GM12878 (cell line): Measurements from ENCODE around the gene SLC4A2. TPM values are rescaled to one million over a fixed set of nuclear protein-coding genes. Genes with fewer than 3 reads are reported as not detected.

Experiments used
- ATAC-seq: fragments of 200-7000 bp; cut with Tn5 transposase; 3 replicates; pipeline ENCODE4 v1.9.1; 2020; ENCODE audit warnings: mild to moderate bottlenecking, moderate library complexity
- BruUV-seq: library from RNA; stranded (reverse); fragments of 400-500 nt; replicated peaks from 2 replicates; lab custom pipeline; 2021; lab: Mats Ljungman, UMichigan
- CTCF ChIA-PET: fragments of 300-600 bp; sonication (Branson Sonifier 250); formaldehyde crosslinking; extraction: SDS; loops from one replicate; lab custom pipeline; 2021; ENCODE audit warnings: inconsistent platforms; lab: Yijun Ruan, JAX
- POLR2A ChIA-PET: fragments of 350-600 bp; formaldehyde crosslinking; extraction: SDS; loops from one replicate; lab custom pipeline; 2021; ENCODE audit warnings: inconsistent platforms; lab: Charles Lee
- RAD21 ChIA-PET: fragments of 300-600 bp; sonication (Branson Sonifier 250); formaldehyde crosslinking; loops from one replicate; lab custom pipeline; 2023; ENCODE audit warnings: antibody characterized with exemption; ENCODE audit not compliant: unreplicated experiment; lab: Charles Lee
- SMC1A ChIA-PET: fragments of 300-600 bp; sonication (Branson Sonifier 250); formaldehyde crosslinking; loops from one replicate; lab custom pipeline; 2023; ENCODE audit not compliant: unreplicated experiment, uncharacterized antibody; lab: Charles Lee
- DNase-seq: peaks from one replicate; pipeline ENCODE4 v3.0.0-alpha.2; 2011; ENCODE audit warnings: low read depth, low spot score
- FAIRE-seq: peaks from 3 replicates; lab custom pipeline; 2011; peaks lifted over from hg19 to GRCh38; lab: Jason Lieb, UNC
- H2AFZ ChIP-seq: 2 replicates; pipeline ENCODE4 v1.6.0; 2011; ENCODE audit warnings: low read depth, low read length, control low read depth; ENCODE audit not compliant: control insufficient read depth
- H3K27ac ChIP-seq: 2 replicates; pipeline ENCODE4 v1.5.1; 2011; ENCODE audit warnings: control low read depth; ENCODE audit not compliant: control insufficient read depth, insufficient read depth
- H3K27me3 ChIP-seq, 2 experiments: replicated peaks in 1 of 2; 2 replicates each; pipeline versions ENCODE4 v1.6.0 to v1.6.1; 2011; ENCODE audit warnings: low read length in 1 of 2; ENCODE audit not compliant: control insufficient read depth in 2 of 2, insufficient read depth in 2 of 2
- H3K36me3 ChIP-seq, 2 experiments: 2 replicates each; pipeline ENCODE4 v1.5.1; 2011; ENCODE audit warnings: low read length in 1 of 2; ENCODE audit not compliant: control insufficient read depth in 2 of 2, insufficient read depth in 2 of 2
- H3K4me1 ChIP-seq: 2 replicates; pipeline ENCODE4 v1.6.1; 2011; ENCODE audit warnings: mild to moderate bottlenecking, low read length, moderate library complexity, mixed read lengths; ENCODE audit not compliant: control insufficient read depth, insufficient read depth
- H3K4me2 ChIP-seq: 2 replicates; pipeline ENCODE4 v1.6.0; 2011; ENCODE audit warnings: control low read depth; ENCODE audit not compliant: control insufficient read depth, insufficient read depth
- H3K4me3 ChIP-seq: fragments of 200-600 bp; sonication (generic); 2 replicates; pipeline ENCODE4 v1.5.1; 2016
- H3K79me2 ChIP-seq: 2 replicates; pipeline ENCODE4 v1.6.0; 2011; ENCODE audit warnings: low read length; ENCODE audit not compliant: control insufficient read depth, insufficient read depth
- H3K9ac ChIP-seq: 2 replicates; pipeline ENCODE4 v1.8.0; 2011; ENCODE audit warnings: low read length, control low read depth, mixed read lengths; ENCODE audit not compliant: control insufficient read depth, insufficient read depth
- H3K9me3 ChIP-seq: replicated peaks from 3 replicates; pipeline ENCODE4 v1.5.1; 2011; ENCODE audit warnings: mild to moderate bottlenecking, low read length; ENCODE audit not compliant: control insufficient read depth, insufficient read depth
- H4K20me1 ChIP-seq: 2 replicates; pipeline ENCODE4 v1.6.0; 2011; ENCODE audit not compliant: control insufficient read depth, insufficient read depth
- EP300 ChIP-seq, 2 experiments: fragments of 150-350 bp in 1 of 2; IDR thresholded peaks; 2 replicates each; pipeline ENCODE4 v1.6.1; 2011 to 2012; ENCODE audit warnings: low read depth in 2 of 2, low read length in 2 of 2, borderline replicate concordance in 1 of 2, improper control_type of control experiment in 1 of 2, inconsistent platforms in 1 of 2; ENCODE audit not compliant: control insufficient read depth in 1 of 2
- ETV6 ChIP-seq, 2 experiments: fragments of 450-650 bp in 1 of 2; IDR thresholded peaks in 1 of 2; conservative IDR thresholded peaks in 1 of 2; 2 replicates each; pipeline ENCODE4 v1.6.1; 2014; ENCODE audit warnings: antibody characterized with exemption in 1 of 2, borderline replicate concordance in 1 of 2, low read depth in 1 of 2, mild to moderate bottlenecking in 1 of 2, moderate library complexity in 1 of 2
- FOXK2 ChIP-seq: fragments of 450-650 bp; IDR thresholded peaks from 2 replicates; pipeline ENCODE4 v1.6.1; 2017; ENCODE audit warnings: mild to moderate bottlenecking, moderate library complexity
- GATAD2B ChIP-seq: fragments of 450-650 bp; conservative IDR thresholded peaks from 2 replicates; pipeline ENCODE4 v1.6.1; 2017; ENCODE audit warnings: low read depth, mild to moderate bottlenecking, moderate library complexity
- KAT2A ChIP-seq: conservative IDR thresholded peaks from 2 replicates; pipeline ENCODE4 v1.6.1; 2011; ENCODE audit warnings: low read depth, low read length; ENCODE audit not compliant: control insufficient read depth
- LARP7 ChIP-seq: fragments of 450-650 bp; IDR thresholded peaks from 2 replicates; pipeline ENCODE4 v1.6.1; 2017; ENCODE audit warnings: mild to moderate bottlenecking
- MYC ChIP-seq: IDR thresholded peaks from 2 replicates; pipeline ENCODE4 v1.6.1; 2011; ENCODE audit warnings: mild to moderate bottlenecking, low read length, moderate library complexity, inconsistent platforms; ENCODE audit not compliant: insufficient read depth, insufficient replicate concordance, insufficient read length, severe bottlenecking
- SRF ChIP-seq, 2 experiments: IDR thresholded peaks; 2 replicates each; pipeline ENCODE4 v1.6.1; 2011; ENCODE audit warnings: low read depth in 2 of 2, low read length in 2 of 2, mild to moderate bottlenecking in 1 of 2, moderate library complexity in 1 of 2
- TARDBP ChIP-seq: IDR thresholded peaks from 2 replicates; pipeline ENCODE4 v1.6.1; 2016; ENCODE audit warnings: borderline replicate concordance
- TCF3 ChIP-seq: IDR thresholded peaks from 2 replicates; pipeline ENCODE4 v1.6.1; 2012; ENCODE audit warnings: low read depth, mild to moderate bottlenecking, low read length, borderline replicate concordance; ENCODE audit not compliant: insufficient read depth
- WRNIP1 ChIP-seq: IDR thresholded peaks from 2 replicates; pipeline ENCODE4 v1.6.1; 2011; ENCODE audit warnings: low read depth, low read length, improper control_type of control experiment, borderline replicate concordance
- YY1 ChIP-seq: IDR thresholded peaks from 2 replicates; pipeline ENCODE4 v1.6.1; 2011; ENCODE audit warnings: low read depth, mild to moderate bottlenecking, low read length
- ZNF217 ChIP-seq: fragments of 450-650 bp; IDR thresholded peaks from 2 replicates; pipeline ENCODE4 v1.6.1; 2017; ENCODE audit warnings: antibody characterized with exemption, mild to moderate bottlenecking
- WGBS: methylation state at CpG from one replicate; pipeline ENCODE4 v1.1.6; 2016; ENCODE audit warnings: low lambda C conversion rate; ENCODE audit not compliant: insufficient replicate concordance, insufficient coverage; ENCODE audit errors: missing lambda C conversion rate; 5-methylcytosine and 5-hydroxymethylcytosine counted together
- in situ Hi-C: fragments of 300-500 bp; cut with MboI; formaldehyde crosslinking; loops from 9 replicates; pipeline ENCODE4 v1.14.3; 2018; ENCODE audit warnings: mixed read lengths
- intact Hi-C: fragments of 100-400 bp; cut with micrococcal nuclease; formaldehyde crosslinking; loops from one replicate; pipeline ENCODE4 v1.14.2; 2022; ENCODE audit not compliant: unreplicated experiment
- polyA plus RNA-seq, 11 experiments: library from polyadenylated mRNA; depleted of rRNA in 4 of 11; unstranded in 6 of 11; stranded (reverse) in 5 of 11; fragments of >200 nt; fragmentation: Nextera tagmentation in 4 of 11; fragmentation: Illumina TruSeq in 1 of 11; extraction: Ambion mirVana in 4 of 11; extraction: Trizol in 1 of 11; gene quantifications; 1 replicate in 1 of 11; 2 replicates in 10 of 11; pipeline versions ENCODE4 v1.2.1 to v1.2.3, GENCODE V29; 2011 to 2016; ENCODE audit warnings: inconsistent platforms in 2 of 11, missing spikeins in 2 of 11, low read depth in 1 of 11
- total RNA-seq, 4 experiments: library from RNA; depleted of rRNA in 3 of 4; stranded (reverse); fragments of >200 nt in 3 of 4; fragmentation: Illumina TruSeq in 1 of 4; extraction: Trizol in 1 of 4; gene quantifications; 2 replicates each; pipeline versions ENCODE4 v1.2.1 to v1.2.3, GENCODE V29; 2013 to 2021
- TF ChIP-seq, protein P1 (sequence below): IDR thresholded peaks from 2 replicates; pipeline ENCODE4 v1.6.1; 2012; ENCODE audit warnings: low read length, inconsistent platforms
- TF ChIP-seq, protein P2 (sequence below): IDR thresholded peaks from 2 replicates; pipeline ENCODE4 v1.6.1; 2012; ENCODE audit warnings: low read depth, low read length, improper control_type of control experiment
- TF ChIP-seq, protein P3 (sequence below): fragments of 150-350 bp; IDR thresholded peaks from 2 replicates; pipeline ENCODE4 v1.6.1; 2016; ENCODE audit warnings: low read depth, low read length

Gene SLC4A2
- total and polyA plus RNA-seq, 10 of the 15 experiments (the other 5 are each of a cell fraction or from before 2014, with no cell fraction given): 2.7 to 78.6 (median 30.1) TPM

DNA sequence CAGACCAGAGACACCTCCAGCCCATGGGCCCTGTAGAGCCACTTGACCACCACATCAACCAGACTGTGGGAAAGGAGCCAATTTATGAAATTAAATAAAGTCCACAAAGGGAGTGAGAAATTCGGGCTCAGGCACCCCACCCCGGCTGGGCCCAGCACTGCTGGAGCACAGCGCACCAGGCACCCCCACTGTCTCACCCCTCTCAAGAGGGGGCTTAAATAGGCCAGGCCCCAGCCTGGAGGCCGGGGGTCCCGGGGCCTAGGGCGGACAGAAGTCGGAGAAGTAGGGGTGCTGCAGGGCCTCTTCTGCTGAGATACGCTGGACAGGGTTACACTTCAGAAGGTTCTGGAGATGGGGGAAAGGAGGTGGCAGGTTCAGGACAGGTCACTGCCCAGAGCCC is 5.6 kb upstream of the SLC4A2 start:
- H3K9me3 ChIP-seq: no peaks in the 10 kb centered on the region
- H3K36me3 ChIP-seq: no peaks in the 10 kb centered on the region
- FAIRE-seq (no peak), DNase-seq (no peak), ATAC-seq (no peak)
- in situ Hi-C loops: no loop called here
- intact Hi-C loops: no loop called here
- no peak overlapping the region for H3K9ac ChIP-seq
- ChIA-PET RAD21 (no interaction called here), SMC1A (no interaction called here), POLR2A (no interaction called here), CTCF (no interaction called here)
- H4K20me1 ChIP-seq: no peaks in the 10 kb centered on the region
- WGBS: 82% methylated on average over 8 of the region's 8 CpGs
- no peak overlapping the region for H3K4me3 ChIP-seq
- no TSS peak for BruUV-seq
- peaks cover 2% of the 10 kb centered on the region for H3K79me2 ChIP-seq
- peaks cover 12% of the 10 kb centered on the region for H3K4me1 ChIP-seq
- no peak overlapping the region for H3K27ac ChIP-seq
- H2AFZ ChIP-seq: no peak overlapping the region
- no peak overlapping the region for H3K4me2 ChIP-seq
- H3K27me3 ChIP-seq: no peaks in the 10 kb centered on the region; a peak in 1 of 4 replicates
- TF ChIP-seq TARDBP: no peak
- no peak for TF ChIP-seq SRF (IDR thresholded peaks at IDR 0.05; ENCODE audit: low read depth in 2 of 2, low read length in 2 of 2)
- no peak for TF ChIP-seq KAT2A
- no peak for TF ChIP-seq EP300 (IDR thresholded peaks at IDR 0.05; ENCODE audit: borderline replicate concordance in 1 of 2, control insufficient read depth in 1 of 2, low read depth in 2 of 2, low read length in 2 of 2)
- no peak for TF ChIP-seq FOXK2
- no peak for TF ChIP-seq WRNIP1
- TF ChIP-seq MYC: no peak
- TF ChIP-seq ZNF217: no peak
- TF ChIP-seq GATAD2B: no peak
- no peak for TF ChIP-seq ETV6 (conservative IDR thresholded peaks at IDR 0.05 in 1 of 2, IDR thresholded peaks at IDR 0.05 in 1 of 2; ENCODE audit: borderline replicate concordance in 1 of 2, low read depth in 1 of 2)
- TF ChIP-seq, protein P1, sequence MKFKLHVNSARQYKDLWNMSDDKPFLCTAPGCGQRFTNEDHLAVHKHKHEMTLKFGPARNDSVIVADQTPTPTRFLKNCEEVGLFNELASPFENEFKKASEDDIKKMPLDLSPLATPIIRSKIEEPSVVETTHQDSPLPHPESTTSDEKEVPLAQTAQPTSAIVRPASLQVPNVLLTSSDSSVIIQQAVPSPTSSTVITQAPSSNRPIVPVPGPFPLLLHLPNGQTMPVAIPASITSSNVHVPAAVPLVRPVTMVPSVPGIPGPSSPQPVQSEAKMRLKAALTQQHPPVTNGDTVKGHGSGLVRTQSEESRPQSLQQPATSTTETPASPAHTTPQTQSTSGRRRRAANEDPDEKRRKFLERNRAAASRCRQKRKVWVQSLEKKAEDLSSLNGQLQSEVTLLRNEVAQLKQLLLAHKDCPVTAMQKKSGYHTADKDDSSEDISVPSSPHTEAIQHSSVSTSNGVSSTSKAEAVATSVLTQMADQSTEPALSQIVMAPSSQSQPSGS: no peak
- TF ChIP-seq LARP7: no peak
- TF ChIP-seq YY1: no peak
- TF ChIP-seq, protein P2, sequence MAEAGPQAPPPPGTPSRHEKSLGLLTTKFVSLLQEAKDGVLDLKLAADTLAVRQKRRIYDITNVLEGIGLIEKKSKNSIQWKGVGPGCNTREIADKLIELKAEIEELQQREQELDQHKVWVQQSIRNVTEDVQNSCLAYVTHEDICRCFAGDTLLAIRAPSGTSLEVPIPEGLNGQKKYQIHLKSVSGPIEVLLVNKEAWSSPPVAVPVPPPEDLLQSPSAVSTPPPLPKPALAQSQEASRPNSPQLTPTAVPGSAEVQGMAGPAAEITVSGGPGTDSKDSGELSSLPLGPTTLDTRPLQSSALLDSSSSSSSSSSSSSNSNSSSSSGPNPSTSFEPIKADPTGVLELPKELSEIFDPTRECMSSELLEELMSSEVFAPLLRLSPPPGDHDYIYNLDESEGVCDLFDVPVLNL: no peak
- TF ChIP-seq TCF3: no peak
- TF ChIP-seq, protein P3, sequence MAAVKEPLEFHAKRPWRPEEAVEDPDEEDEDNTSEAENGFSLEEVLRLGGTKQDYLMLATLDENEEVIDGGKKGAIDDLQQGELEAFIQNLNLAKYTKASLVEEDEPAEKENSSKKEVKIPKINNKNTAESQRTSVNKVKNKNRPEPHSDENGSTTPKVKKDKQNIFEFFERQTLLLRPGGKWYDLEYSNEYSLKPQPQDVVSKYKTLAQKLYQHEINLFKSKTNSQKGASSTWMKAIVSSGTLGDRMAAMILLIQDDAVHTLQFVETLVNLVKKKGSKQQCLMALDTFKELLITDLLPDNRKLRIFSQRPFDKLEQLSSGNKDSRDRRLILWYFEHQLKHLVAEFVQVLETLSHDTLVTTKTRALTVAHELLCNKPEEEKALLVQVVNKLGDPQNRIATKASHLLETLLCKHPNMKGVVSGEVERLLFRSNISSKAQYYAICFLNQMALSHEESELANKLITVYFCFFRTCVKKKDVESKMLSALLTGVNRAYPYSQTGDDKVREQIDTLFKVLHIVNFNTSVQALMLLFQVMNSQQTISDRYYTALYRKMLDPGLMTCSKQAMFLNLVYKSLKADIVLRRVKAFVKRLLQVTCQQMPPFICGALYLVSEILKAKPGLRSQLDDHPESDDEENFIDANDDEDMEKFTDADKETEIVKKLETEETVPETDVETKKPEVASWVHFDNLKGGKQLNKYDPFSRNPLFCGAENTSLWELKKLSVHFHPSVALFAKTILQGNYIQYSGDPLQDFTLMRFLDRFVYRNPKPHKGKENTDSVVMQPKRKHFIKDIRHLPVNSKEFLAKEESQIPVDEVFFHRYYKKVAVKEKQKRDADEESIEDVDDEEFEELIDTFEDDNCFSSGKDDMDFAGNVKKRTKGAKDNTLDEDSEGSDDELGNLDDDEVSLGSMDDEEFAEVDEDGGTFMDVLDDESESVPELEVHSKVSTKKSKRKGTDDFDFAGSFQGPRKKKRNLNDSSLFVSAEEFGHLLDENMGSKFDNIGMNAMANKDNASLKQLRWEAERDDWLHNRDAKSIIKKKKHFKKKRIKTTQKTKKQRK: no peak
